Measurements from ENCODE around the gene UBA3. TPM values are rescaled to one million over a fixed set of nuclear protein-coding genes. Genes with fewer than 3 reads are reported as not detected.

UBA3 gene
- total RNA-seq, 1 experiment from 2014 or later = 47.1 TPM

Other genes with a start within 250 kb of the UBA3 start
- gene TAFA4, start 147.8 kb downstream of the UBA3 start, total RNA-seq (2014; rRNA removed; shearing (Covaris generic); ENCODE audit: low replicate concordance) = not detected in 2 replicates
- gene EOGT, start 66.7 kb downstream of the UBA3 start, total RNA-seq (2014; rRNA removed; shearing (Covaris generic); ENCODE audit: low replicate concordance) = 8.5 and 15.0 TPM in 2 replicates
- 1.6 and 5.7 TPM in 2 replicates for gene TMF1, start 28.0 kb downstream of the UBA3 start, total RNA-seq (2014; rRNA removed; shearing (Covaris generic); ENCODE audit: low replicate concordance)
- 77.1 and 78.4 TPM in 2 replicates for gene ARL6IP5, start 4.6 kb upstream of the UBA3 start, total RNA-seq (2014; rRNA removed; shearing (Covaris generic); ENCODE audit: low replicate concordance)
- not detected in 2 replicates for gene LMOD3, start 42.2 kb upstream of the UBA3 start, total RNA-seq (2014; rRNA removed; shearing (Covaris generic); ENCODE audit: low replicate concordance)

Data from Caki2 (cell line).